AG04450 (cell line): ENCODE measurements around the gene CAPN11. TPM values are rescaled to one million over a fixed set of nuclear protein-coding genes. Genes with fewer than 3 reads are reported as not detected.

Experiments
- CTCF ChIA-PET: fragments of 300-600, 350-600 bp; formaldehyde crosslinking; extraction: SDS; loops from one replicate; lab custom pipeline; 2022; ENCODE audit warnings: antibody characterized with exemption, inconsistent platforms; lab: Charles Lee
- POLR2A ChIA-PET: fragments of 350-600 bp; formaldehyde crosslinking; extraction: SDS; loops from one replicate; lab custom pipeline; 2021; ENCODE audit warnings: antibody characterized with exemption, inconsistent platforms; lab: Yijun Ruan, JAX
- DNase-seq: peaks from one replicate; pipeline ENCODE4 v3.0.0-alpha.2; 2011; ENCODE audit warnings: low read depth, low spot score
- H3K27ac ChIP-seq: one replicate; pipeline ENCODE4 v1.5.1; 2012; ENCODE audit warnings: low read depth, low read length, control low read depth
- H3K27me3 ChIP-seq: one replicate; pipeline ENCODE4 v1.6.0; 2012; ENCODE audit warnings: low read length; ENCODE audit not compliant: control insufficient read depth, insufficient read depth
- H3K4me3 ChIP-seq: 2 replicates; pipeline ENCODE4 v1.5.1; 2011; ENCODE audit warnings: mild to moderate bottlenecking, low read depth, low read length, control low read depth
- H3K9me3 ChIP-seq: 2 replicates; pipeline ENCODE4 v1.5.1; 2012; ENCODE audit warnings: low read length; ENCODE audit not compliant: control insufficient read depth, insufficient read depth
- CTCF ChIP-seq: IDR thresholded peaks from 2 replicates; pipeline ENCODE4 v1.5.1; 2011; ENCODE audit warnings: low read depth, low read length, control low read depth, inconsistent platforms
- polyA minus RNA-seq: library from RNA; depleted of rRNA, polyadenylated mRNA; stranded (reverse); fragments of >200 nt; gene quantifications from 2 replicates; pipeline ENCODE4 v1.2.3, GENCODE V29; 2011; rRNA and poly(A)+ RNA removed
- polyA plus RNA-seq: library from polyadenylated mRNA; depleted of rRNA; stranded (reverse); fragments of >200 nt; gene quantifications from 2 replicates; pipeline ENCODE4 v1.2.3, GENCODE V29; 2011; rRNA removed

The CAPN11 gene
- polyA plus RNA-seq (0.04 and 0.09 TPM in 2 replicates), polyA minus RNA-seq (not detected in 2 replicates)

GRCh38 chr6:44158770-44159228, at the start of gene CAPN11:
CAPN11 (plus strand) TSS chr6:44158820; CDS start chr6:44158849, 29 bp downstream.
- ChIA-PET POLR2A (no interaction called here), CTCF (no interaction called here)
- no peak within 1 kb of the TSS for H3K4me3 ChIP-seq

GRCh38 chr6:44109212-44109611, 49.4 kb upstream of the CAPN11 start:
- Histone ChIP-seq H3K4me3 (no peak overlapping the region), H3K27me3 (no peaks in the 10 kb centered on the region), H3K9me3 (no peaks in the 10 kb centered on the region), H3K27ac (no peak overlapping the region)
- DNase-seq, result no peak
- POLR2A ChIA-PET, result no interaction called here
- no peak for TF ChIP-seq CTCF
- CTCF ChIA-PET, result interaction anchor here (0.9 kb wide), 1 partner anchor 9 kb away, joined by 3 read pairs; no protein-coding TSS in a partner anchor

More at GRCh38 chr6:44158770-44159228, at the start of gene CAPN11:
- no peak for TF ChIP-seq CTCF
- H3K27ac ChIP-seq, result no peak within 1 kb of the TSS
- peaks cover 12% of the 10 kb centered on the region for H3K27me3 ChIP-seq
- H3K9me3 ChIP-seq, result no peaks in the 10 kb centered on the region
- no peak for DNase-seq

GRCh38 chr6:44110005-44110676, 48.5 kb upstream of the CAPN11 start:
- no peak overlapping the region for H3K27ac ChIP-seq
- no peak for TF ChIP-seq CTCF

GRCh38 chr6:44110966-44111365, 47.7 kb upstream of the CAPN11 start:
- Histone ChIP-seq H3K27me3 (no peaks in the 10 kb centered on the region), H3K9me3 (no peaks in the 10 kb centered on the region), H3K4me3 (no peak overlapping the region), H3K27ac (no peak overlapping the region)
- TF ChIP-seq CTCF, result no peak
- CTCF ChIA-PET, result interaction anchor here (1.4 to 1.9 kb wide), 2 partner anchors 14 to 124 kb away, joined by 4 to 5 read pairs; no protein-coding TSS in a partner anchor
- POLR2A ChIA-PET, result interaction anchor here (1.2 kb wide), 1 partner anchor 18 kb away, joined by 7 read pairs; no protein-coding TSS in a partner anchor
- no peak for DNase-seq

More at GRCh38 chr6:44110005-44110676, 48.5 kb upstream of the CAPN11 start:
- H3K4me3 ChIP-seq, result no peak overlapping the region
- H3K27me3 ChIP-seq, result no peaks in the 10 kb centered on the region
- ChIA-PET POLR2A (no interaction called here), CTCF (interaction anchor here (0.8 kb wide), 1 partner anchor 124 kb away, joined by 4 read pairs; no protein-coding TSS in a partner anchor)
- no peaks in the 10 kb centered on the region for H3K9me3 ChIP-seq
- no peak for DNase-seq
